ENCODE results near the gene RGS8. TPM values are rescaled to one million over a fixed set of nuclear protein-coding genes. Genes with fewer than 3 reads are reported as not detected.

Gene RGS8
- total RNA-seq, 1 experiment from 2014 or later: not detected

DNA sequence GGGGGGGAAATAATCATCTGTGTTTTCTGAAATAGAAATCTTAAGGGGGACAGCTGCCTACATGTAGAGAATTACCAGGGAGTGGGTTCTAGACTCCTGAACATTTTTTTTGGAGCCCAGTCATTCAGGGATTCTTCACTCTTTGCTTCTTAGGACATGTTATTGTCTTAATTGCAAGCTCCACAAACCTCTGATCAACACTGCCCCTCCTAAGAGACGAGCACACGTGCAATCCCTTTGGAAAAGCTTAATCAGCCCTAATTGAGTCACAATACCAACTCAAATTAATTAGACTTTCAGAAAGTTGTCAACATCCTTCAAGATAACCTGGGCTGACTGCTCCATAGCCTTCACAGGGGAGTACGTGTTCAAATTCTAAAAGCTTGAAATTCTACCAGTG, 21.4 kb downstream of the RGS8 start:
- CTCF ChIA-PET: interaction anchor here (0.7 to 1.2 kb wide), 4 partner anchors 14 to 852 kb away, joined by 3 to 4 read pairs (median 4); no protein-coding TSS in a partner anchor

GRCh38 chr1:182662121-182662890, 22.1 kb downstream of the RGS8 start:
- TF ChIP-seq, protein P1, sequence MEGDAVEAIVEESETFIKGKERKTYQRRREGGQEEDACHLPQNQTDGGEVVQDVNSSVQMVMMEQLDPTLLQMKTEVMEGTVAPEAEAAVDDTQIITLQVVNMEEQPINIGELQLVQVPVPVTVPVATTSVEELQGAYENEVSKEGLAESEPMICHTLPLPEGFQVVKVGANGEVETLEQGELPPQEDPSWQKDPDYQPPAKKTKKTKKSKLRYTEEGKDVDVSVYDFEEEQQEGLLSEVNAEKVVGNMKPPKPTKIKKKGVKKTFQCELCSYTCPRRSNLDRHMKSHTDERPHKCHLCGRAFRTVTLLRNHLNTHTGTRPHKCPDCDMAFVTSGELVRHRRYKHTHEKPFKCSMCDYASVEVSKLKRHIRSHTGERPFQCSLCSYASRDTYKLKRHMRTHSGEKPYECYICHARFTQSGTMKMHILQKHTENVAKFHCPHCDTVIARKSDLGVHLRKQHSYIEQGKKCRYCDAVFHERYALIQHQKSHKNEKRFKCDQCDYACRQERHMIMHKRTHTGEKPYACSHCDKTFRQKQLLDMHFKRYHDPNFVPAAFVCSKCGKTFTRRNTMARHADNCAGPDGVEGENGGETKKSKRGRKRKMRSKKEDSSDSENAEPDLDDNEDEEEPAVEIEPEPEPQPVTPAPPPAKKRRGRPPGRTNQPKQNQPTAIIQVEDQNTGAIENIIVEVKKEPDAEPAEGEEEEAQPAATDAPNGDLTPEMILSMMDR (IDR thresholded peaks at IDR 0.05; ENCODE audit: unreplicated experiment): no peak
- BruUV-seq (replicated peaks): no TSS peak
- H3K4me3 Mint-ChIP-seq (ENCODE audit: unreplicated experiment): no peak overlapping the region
- no peaks in the 10 kb centered on the region for H3K4me1 Mint-ChIP-seq (ENCODE audit: insufficient read depth, unreplicated experiment)
- no peak for DNase-seq (ENCODE audit: unreplicated experiment)
- CTCF ChIA-PET: interaction anchor here (0.8 to 1.2 kb wide), 9 partner anchors 8 to 267 kb away, joined by 3 to 4 read pairs (median 3); no protein-coding TSS in a partner anchor
- POLR2A ChIA-PET: interaction anchor here (0.6 to 1.4 kb wide), 4 partner anchors 11 to 55 kb away, joined by 3 to 4 read pairs (median 3); no protein-coding TSS in a partner anchor
- intact Hi-C loops (cut with micrococcal nuclease): no loop called here
- no peak overlapping the region for H3K27ac Mint-ChIP-seq (ENCODE audit: low read depth, unreplicated experiment)
- H3K36me3 Mint-ChIP-seq (ENCODE audit: insufficient read depth, unreplicated experiment): no peaks in the 10 kb centered on the region
- no peaks in the 10 kb centered on the region for H3K27me3 Mint-ChIP-seq (ENCODE audit: insufficient read depth, unreplicated experiment)
- H3K9me3 Mint-ChIP-seq (ENCODE audit: unreplicated experiment): no peaks in the 10 kb centered on the region

More for the DNA sequence above, 21.4 kb downstream of the RGS8 start:
- POLR2A ChIA-PET: no interaction called here
- Mint-ChIP-seq H3K9me3 (ENCODE audit: unreplicated experiment) (no peaks in the 10 kb centered on the region), H3K27me3 (ENCODE audit: insufficient read depth, unreplicated experiment) (no peaks in the 10 kb centered on the region), H3K36me3 (ENCODE audit: insufficient read depth, unreplicated experiment) (no peaks in the 10 kb centered on the region), H3K27ac (ENCODE audit: low read depth, unreplicated experiment) (no peak overlapping the region), H3K4me3 (ENCODE audit: unreplicated experiment) (no peak overlapping the region), H3K4me1 (ENCODE audit: insufficient read depth, unreplicated experiment) (no peaks in the 10 kb centered on the region)
- intact Hi-C loops (cut with micrococcal nuclease): no loop called here
- TF ChIP-seq, protein P1 (IDR thresholded peaks at IDR 0.05; ENCODE audit: unreplicated experiment): no peak
- no peak for DNase-seq (ENCODE audit: unreplicated experiment)
- BruUV-seq (replicated peaks): no TSS peak

GRCh38 chr1:182658055-182658454, 26.3 kb downstream of the RGS8 start:
- Mint-ChIP-seq H3K9me3 (ENCODE audit: unreplicated experiment) (no peaks in the 10 kb centered on the region), H3K27ac (ENCODE audit: low read depth, unreplicated experiment) (no peak overlapping the region), H3K36me3 (ENCODE audit: insufficient read depth, unreplicated experiment) (no peaks in the 10 kb centered on the region), H3K4me1 (ENCODE audit: insufficient read depth, unreplicated experiment) (no peaks in the 10 kb centered on the region), H3K27me3 (ENCODE audit: insufficient read depth, unreplicated experiment) (no peaks in the 10 kb centered on the region), H3K4me3 (ENCODE audit: unreplicated experiment) (no peak overlapping the region)
- no peak for DNase-seq (ENCODE audit: unreplicated experiment)
- POLR2A ChIA-PET: interaction anchor here (0.6 to 1.3 kb wide), 2 partner anchors 9 to 398 kb away, joined by 3 to 6 read pairs; no protein-coding TSS in a partner anchor
- CTCF ChIA-PET: interaction anchor here (0.7 to 1.4 kb wide), 2 partner anchors 23 to 61 kb away, joined by 3 to 4 read pairs; no protein-coding TSS in a partner anchor
- TF ChIP-seq, protein P1 (IDR thresholded peaks at IDR 0.05; ENCODE audit: unreplicated experiment): no peak
- no TSS peak for BruUV-seq (replicated peaks)
- intact Hi-C loops (cut with micrococcal nuclease): no loop called here

- Mint-ChIP-seq H3K27me3 (ENCODE audit: insufficient read depth, unreplicated experiment) (no peaks in the 10 kb centered on the region), H3K9me3 (ENCODE audit: unreplicated experiment) (no peaks in the 10 kb centered on the region), H3K27ac (ENCODE audit: low read depth, unreplicated experiment) (no peak overlapping the region), H3K4me3 (ENCODE audit: unreplicated experiment) (no peak overlapping the region), H3K4me1 (ENCODE audit: insufficient read depth, unreplicated experiment) (no peaks in the 10 kb centered on the region), H3K36me3 (ENCODE audit: insufficient read depth, unreplicated experiment) (no peaks in the 10 kb centered on the region)
- no TSS peak for BruUV-seq (replicated peaks)
- POLR2A ChIA-PET: interaction anchor here (0.7 kb wide), 1 partner anchor 68 kb away, joined by 3 read pairs; the partner anchor contains the start of gene RNASEL
- intact Hi-C loops (cut with micrococcal nuclease): no loop called here
- CTCF ChIA-PET: interaction anchor here (0.7 to 2.0 kb wide), 4 partner anchors 9 to 129 kb away, joined by 3 to 7 read pairs (median 4); no protein-coding TSS in a partner anchor
- TF ChIP-seq, protein P1 (IDR thresholded peaks at IDR 0.05; ENCODE audit: unreplicated experiment): no peak
- no peak for DNase-seq (ENCODE audit: unreplicated experiment)
Observed at GRCh38 chr1:182656842-182657397, 27.5 kb downstream of the RGS8 start.
